Activated CD4-positive, alpha-beta T cell treated with anti-CD3 and anti-CD28 coated beads, Interleukin-2, amount 50 U/mL, for 4 hours (primary cell): ENCODE measurements around the gene ADSS2.
"Not testable (repeated sequence)": the region's sequence is repeated elsewhere in the genome, so short reads cannot be mapped to it uniquely, and the experiment has no call there.

Experiments used
- DNase-seq, 2 experiments: peaks; one replicate each; pipeline ENCODE4 v3.0.0-alpha.2; 2020

ADSS2 gene

DNA sequence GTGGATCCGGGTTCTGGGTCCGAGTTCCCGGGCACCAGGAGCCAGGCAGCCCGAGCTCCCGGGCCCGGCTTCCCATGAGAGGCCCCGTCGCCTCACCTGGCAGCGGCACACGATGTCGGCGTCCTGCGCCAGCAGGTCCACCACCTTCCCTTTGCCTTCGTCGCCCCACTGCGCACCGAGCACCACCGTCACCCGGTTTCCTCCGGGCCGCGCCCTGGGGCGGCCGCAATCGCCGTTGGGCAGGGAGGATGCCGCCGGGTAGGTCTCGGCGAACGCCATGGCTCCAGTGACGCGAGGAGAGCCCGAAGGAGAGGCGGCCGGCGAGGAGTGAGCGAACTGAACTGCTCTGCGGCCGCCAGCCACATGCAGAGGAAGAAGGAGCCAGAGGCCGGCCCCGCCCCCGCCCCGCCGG, at the start of gene ADSS2:
ADSS2 (minus strand) TSS at position 371 of the 412 bp plus-strand sequence; CDS start at position 279, 92 bp downstream.
- DNase-seq = no peak

DNA sequence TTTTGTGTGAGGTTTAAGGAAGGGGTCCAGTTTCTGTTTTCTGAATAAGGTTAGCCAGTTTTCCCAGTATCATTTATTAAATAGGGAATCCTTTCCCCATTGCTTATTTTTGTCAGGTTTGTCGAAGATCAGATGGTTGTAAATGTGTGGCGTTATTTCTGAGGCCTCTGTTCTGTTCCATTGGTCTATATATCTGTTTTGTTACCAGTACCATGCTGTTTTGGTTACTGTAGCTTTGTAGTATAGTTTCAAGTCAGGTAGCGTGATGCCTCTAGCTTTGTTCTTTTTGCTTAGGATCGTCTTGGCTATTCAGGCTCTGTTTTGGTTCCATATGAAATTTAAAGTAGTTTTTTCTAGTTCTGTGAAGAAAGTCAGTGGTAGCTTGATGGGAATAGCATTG, 48.8 kb upstream of the ADSS2 start:
- DNase-seq = not testable (repeated sequence)

DNA sequence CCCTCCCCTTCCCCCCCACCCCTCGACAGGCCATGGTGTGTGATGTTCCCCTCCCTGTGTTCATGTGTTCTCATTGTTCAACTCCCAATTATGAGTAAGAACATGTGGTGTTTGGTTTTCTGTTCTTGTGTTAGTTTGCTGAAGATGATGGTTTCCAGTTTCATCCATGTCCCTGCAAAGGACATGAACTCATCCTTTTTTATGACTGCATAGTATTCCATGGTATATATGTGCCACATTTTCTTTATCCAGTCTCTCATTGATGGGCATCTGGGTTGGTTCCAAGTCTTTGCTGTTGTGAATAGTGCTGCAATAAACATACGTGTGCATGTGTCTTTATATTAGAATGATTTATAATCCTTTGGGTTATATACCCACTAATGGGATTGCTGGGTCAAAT, 47.8 kb upstream of the ADSS2 start:
- not testable (repeated sequence) for DNase-seq

DNA sequence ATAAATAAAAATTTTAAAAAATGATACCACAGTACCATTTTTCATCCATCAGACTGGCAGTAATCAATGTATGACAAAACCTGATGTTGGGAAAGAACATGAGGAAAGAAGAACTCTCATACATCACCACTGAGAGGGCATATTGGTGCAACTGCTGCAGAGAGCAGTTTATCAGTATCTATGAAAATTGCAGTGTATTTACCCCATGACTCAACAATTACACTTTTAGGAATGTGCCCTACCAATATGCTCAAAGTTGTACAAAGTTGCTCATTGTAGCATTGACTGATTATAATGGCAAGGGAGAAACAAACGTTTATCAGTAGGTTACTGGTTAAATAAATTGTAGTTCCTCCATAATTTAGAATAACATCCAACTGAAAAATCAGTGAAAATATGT, 46.1 kb upstream of the ADSS2 start:
- no peak for DNase-seq

DNA sequence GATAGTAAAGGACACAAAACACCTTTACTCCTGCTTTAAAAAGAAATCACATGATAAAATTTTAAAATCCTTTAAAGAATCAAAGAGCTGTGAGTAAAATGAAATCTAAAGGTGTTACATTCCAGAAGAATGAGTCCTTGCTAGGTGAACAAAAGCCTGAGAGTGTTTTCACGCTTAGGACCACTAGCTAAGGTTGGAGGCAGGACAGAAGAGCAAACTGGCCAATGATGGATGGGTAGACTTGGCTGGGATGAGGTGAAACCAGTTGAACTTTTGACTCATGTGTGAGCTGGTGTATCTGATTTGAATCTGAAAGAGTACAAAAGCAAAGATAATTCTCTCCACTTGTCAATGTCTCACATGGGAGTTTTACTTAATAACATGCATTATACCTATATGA, 44.5 kb upstream of the ADSS2 start:
- DNase-seq = no peak

DNA sequence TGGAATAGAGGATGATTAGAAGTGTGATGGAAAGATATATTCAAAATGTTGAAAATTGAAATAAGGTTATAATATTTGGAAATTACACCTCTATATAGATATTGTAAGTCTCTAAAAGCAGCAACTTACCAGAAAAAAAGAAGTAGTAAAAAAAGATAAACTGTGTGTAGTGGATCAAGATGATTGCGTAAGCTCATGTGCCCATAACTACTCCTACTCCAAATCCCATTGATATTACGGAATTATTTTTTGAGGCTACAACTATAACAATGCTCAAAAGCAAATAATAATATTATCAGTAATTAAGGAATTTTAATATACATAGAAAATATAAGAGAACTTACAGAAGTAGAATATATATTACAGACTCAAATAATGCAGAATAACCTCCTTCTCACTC, 42.9 kb upstream of the ADSS2 start:
- no peak for DNase-seq

DNA sequence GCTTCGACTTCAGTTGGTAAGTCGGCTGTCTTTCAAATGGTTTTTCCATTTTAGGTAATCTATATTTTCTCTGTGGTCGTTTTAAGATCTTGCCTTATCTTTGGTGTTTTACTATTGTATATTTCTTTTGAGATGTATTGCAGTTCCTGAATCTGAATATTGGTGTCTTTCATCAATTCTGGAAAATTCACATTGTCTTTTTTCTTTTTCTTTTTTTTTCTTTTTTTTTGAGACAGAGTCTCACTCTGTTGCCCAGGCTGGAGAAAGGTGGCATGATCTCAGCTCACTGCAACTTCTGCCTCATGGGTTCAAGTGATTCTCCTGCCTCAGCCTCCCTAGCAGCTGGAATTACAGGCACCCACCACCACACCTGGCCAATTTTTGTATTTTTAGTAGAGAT, 33.3 kb upstream of the ADSS2 start:
- not testable (repeated sequence) for DNase-seq

DNA sequence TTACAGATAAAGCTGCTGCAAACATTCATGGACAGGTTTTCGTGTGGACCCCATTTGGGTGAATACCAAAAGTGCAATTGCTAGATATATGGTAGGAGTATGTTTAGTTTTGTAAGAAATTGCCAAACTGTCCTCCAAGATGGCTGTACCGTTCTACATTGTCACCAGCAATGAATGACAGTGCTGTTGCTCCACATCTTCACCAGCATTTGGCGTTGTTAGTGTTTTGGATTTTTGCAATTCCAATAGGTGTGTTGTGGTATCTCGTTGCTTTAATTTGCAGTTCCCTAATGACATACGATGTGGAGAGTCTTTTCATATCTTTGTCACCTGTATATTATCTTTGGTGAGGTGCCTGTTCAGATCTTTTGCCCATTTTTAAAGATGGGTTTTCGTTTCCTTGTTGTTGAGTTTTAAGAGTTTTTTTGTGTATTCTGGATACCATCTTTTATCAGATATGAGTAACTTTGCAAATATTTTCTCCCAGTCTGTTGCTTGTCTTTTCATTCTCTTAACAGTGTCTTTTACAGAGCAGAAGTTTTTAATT, 21.4 kb upstream of the ADSS2 start:
- no peak for DNase-seq

DNA sequence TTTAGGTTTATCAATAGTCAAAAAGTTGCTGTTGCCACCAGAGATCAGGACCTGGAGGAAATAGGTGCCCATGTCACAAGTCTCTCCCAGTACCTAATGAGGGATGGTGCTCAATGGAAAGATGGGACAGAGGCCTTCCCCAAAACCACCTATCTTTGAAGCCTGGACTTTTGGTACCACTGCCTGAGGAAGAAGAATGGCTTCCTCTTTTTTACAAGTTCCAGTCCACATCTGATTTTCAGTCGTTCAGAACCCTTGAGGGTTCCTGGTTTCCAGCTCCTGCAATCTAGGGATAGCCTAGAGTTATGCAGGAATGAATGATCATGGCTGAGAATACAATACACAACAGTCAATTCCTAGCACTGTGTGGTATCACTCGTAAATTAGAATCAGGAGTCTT, 15.0 kb upstream of the ADSS2 start:
- DNase-seq = no peak

DNA sequence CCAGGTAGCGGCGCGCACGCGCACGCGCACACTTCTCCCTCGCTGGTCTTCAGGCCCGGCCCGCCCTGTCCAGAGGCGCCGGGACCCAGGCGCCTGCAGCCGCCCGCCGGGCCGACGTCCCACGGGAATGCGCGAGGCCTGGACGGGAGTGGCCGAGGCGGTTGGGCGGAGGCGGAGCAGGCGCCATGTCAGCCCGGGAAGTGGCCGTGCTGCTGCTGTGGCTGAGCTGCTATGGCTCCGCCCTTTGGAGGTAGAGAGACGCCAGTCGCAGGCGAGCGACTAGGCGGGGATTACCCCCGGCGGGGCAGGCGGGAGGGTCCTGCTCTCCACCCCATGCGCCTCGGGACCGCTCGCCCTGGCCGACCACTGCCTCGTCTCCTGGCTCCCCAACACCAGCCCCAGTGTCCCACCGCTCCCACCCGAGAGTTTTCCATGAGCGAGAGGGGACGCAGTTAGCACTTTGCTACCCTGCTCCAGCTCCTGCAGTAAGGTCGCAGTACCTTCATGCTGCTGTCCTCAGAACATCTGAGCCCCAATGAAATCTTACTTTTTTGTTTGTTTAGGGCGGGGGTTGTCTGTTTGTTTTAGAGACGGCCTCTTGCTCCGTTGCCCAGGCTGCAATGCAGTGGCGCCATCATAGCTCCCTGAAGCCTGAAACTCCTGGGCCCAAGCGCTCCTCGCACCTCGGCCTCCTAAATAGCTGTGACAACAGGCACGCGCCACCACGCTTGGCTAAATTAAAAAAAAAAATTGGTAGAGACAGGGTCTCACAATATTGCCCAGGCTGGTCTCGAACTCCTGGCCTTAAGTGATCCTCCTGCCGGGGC, 9.7 kb upstream of the ADSS2 start, which contains the start of gene CATSPERE:
CATSPERE (plus strand) TSS at position 29 of the 827 bp plus-strand sequence; CDS start at position 186, 157 bp downstream.
- peak; percentile 58 to 61 for DNase-seq

DNA sequence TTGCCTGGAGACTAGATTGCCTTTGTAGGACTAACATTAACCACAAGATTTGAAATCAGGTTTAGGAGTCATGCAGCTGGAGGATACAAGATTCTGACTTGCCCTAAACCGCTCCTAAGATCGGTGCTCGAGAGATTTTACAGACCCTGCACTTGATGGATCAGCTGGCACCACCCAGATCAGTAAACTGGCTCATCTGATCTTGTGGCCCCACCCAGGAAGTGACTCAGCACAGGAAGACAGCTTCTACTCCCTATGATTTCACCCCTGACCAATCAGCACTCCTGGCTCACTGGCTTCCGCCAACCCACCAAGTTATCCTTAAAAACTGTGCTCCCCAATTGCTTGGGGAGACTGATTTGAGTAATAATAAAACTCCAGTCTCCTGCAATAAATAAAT, 8.5 kb upstream of the ADSS2 start:
- no peak for DNase-seq

DNA sequence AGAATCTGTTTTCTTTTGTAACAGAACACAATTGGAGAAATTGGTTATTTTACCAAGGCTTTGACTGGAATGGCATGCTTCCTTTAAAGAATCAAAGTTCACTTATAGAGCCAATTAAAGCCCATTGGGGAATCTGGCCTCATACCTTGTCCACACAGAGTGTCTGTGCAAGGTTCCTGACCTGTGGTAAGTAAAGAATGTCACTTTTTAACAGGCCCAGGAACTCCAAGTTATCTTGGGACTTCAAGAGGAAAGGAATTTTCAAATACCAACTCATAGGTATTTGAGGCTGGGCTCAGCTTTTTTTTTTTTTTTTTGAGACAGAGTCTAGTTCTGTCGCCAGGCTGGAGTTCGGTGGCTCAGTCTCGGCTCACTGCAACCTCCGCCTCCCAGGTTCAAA, 7.1 kb upstream of the ADSS2 start:
- no peak for DNase-seq

DNA sequence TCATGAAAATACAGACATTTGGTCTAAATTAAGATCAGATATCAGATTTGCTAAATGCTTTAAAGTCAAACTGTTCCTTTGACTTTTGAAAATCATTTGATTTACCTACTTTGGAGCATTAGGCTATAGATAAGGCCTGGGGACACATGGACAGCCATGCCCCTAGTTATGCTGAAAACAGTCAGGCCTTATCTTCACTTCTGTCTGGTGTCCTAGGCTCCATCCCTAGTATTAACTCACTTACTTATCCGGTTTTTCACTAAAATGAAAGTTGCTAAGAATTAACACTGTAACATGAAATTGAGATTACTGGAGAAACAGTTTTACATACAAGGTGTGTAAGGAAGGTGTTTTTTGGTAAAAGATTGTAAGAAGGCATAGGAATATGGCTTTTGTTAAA, 4.9 kb upstream of the ADSS2 start:
- no peak for DNase-seq

DNA sequence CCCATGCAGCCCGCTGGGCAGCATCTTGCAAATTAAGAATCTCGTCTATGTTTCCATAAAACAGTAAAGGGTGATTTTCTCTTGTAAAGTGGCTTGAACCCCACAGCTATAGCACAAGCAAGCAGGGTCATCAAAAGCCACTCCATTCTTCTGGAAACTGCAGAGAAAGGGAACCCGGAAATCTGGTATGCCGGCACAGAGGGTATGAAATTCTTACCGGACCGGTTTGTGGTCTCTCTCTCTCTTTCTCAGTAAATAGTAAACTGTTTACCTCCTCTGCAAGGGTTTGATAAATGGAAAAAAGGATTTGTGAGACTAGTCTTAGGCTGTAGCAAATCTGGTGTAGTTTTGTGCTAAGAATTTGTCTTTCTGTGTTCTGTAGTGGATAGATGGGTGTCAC, 2.7 kb upstream of the ADSS2 start:
- DNase-seq = no peak

DNA sequence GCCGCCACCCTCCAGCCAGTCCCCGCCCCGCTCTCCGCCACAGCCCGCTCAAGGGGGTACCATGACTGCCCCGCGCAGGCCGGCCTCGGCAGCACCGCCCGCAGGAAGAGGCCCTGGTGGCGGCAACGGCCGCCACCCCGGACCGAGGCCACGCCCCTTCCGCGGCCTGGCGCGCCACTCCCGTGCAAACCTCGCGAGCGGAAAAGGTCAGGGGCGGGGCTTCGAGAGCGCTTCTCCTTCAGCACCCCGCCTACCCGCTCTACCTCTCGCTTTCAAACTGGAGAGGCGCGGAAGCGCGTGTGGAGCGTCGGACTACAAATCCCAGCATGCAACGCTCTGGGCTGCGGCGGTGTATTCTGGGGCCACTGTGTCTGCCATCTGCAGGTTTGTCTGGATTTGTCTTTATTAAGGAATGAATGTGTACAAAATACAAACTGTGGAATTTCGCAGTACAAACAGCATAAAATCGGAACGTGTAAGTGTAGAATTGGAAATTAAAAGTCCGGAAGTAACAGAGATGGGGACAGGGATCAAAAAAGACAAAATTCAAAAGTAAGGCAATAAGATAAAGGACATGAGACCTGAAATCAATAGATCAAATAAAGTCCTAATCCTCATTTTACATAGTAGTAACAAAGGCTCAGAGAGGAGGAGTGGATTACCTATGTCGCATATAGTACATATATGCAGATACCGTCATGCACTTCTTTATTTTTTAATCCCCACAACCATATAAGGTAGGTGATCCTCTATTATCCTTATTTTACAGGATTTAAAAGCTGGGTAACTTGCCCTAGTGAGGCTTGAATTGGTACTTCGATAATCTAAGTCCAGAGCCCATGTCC, 464 bp upstream of the ADSS2 start:
- peak; percentile 98 for DNase-seq

DNA sequence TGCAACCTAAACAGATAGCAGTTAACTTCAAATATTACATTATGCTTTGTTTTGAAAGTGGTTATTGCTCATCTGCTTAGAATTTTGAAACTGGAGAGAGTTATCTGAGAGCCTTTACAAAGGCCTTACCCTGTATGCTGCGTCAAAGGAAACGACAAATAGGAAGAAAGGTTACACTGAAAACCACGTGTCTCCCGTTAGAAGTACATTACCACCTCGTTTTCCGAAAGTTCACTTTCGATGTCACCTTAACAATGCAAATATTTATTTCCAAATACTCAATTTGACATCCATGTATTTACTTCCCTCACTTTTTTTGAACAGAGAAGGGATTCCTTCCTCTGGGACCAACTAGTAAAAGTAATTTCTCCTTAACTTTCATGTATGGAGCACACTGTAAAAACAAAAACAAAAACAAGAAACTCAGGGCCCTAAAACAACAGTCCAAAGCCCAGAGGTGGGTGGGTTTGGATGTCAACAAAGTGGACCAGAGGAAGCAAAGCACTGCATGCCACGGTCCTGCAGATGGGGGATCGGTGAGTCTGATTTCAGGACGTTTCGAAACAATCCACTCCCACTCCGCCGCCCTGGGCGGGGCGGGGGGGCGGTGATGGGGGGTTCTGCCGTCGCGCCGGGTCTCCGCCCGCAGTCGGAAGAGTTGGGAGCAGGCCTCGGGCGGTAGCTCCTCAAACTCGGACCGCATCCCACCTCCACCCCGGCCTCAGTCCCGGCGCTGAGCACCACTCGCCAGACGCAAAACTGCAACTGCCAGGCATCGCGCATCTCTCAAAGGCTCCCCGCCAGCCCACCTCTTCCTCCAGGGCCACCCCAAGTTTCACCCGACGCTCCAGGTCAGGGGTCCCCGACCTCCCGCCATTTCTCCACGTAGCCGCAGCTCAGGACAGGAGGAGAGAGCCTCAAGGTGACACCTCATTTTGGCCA, 841 bp downstream of the ADSS2 start:
- DNase-seq = peak; percentile 47 to 51

DNA sequence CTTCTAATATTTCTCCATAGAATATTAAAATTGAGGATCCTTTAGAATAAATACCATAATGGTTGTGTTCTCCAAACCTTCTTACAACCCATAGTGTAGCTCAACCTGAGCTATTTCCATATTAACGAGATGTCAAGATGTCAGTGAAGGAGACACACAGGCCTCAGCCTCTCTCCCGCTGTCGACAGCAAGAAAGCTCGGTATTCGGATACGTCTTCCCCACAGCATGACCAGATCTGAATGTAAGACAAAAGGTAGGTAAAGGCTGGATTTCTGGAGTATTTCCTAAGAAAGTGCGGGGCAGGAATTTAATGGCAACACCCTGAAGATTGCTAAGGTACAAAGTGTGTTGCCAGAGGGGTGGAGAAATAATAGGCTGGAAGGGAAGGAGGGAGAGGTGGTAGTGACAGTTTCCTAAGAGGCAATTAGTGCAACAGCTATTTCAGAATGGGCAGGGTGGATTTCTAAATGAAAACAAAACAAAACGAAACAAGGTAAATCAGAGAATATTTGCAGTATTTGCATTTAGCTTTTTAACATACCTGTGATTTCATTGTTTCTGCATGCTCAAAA, 1.7 kb downstream of the ADSS2 start:
- no peak for DNase-seq

DNA sequence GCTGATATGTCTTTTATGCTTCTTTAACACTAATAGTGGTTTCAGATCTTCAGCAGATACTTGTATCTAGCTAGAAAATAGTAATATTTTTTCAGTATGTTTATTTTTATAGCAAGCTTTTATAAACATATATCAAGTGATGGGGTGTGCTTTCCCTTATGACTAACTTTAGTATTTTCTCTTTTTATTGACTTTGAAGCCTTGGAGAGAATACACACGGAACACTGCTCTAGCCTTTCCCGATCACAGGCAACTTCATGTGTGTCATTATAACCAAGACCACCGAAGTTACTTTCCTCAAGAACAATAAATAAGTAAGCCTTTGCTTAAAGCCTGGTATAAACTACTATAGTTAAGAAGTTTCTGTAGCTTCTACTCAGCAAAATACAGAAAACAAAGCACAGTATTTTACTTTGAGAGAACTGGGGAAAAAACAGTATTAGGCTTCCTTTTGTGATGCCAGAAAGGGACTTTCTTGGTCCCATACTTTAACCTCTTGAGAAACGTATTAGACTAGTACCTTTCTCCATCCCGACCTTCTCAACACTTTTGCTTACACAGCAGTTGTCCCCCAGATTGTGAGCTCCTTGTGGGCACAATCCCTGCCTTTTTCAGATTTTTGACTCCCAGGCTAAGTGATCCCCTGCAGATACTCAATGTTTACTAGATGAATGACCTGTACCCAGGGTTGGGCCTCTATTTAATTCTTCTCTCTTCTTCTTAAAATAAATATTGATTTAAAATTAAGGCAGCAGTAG, 3.3 kb downstream of the ADSS2 start:
- DNase-seq = no peak

DNA sequence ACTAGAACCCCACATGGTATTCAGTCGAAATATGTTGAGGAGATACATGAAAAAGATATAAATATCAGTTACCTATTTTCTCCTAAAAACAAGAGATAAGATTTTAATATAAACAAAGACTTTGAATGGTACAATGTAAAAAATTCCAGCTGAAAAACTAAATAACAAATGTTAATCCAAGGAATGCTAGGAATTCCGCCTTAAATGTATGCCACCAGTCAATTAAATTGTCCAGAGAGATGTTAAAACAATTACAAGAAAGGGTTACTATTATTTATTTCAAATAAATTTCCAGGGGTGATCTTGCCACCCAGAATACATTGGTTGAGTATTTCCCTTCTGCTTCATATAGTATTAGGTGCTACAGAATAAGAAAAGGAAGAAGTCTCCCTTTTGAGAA, 4.2 kb downstream of the ADSS2 start:
- DNase-seq = no peak

DNA sequence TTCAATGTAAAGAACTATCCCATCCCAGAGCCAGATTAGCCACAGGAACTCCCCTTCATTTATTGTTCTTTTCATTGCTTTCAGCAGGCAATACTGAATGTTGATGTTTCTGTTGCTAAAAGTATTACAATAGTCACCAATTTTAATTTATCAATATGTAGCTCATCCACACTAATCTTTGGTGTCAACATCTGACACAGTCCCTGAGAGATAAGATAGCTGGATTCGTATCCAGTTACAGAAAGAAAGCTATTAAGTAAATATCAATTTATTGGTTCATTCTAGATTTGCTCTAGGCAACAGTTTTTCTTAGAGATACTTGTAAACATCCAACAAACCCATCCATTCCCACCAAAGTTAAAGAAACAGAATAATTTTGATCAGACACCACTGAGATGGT, 4.7 kb downstream of the ADSS2 start:
- DNase-seq = no peak
